ENCODE results near the gene KREMEN1. TPM values are rescaled to one million over a fixed set of nuclear protein-coding genes. Genes with fewer than 3 reads are reported as not detected.

The KREMEN1 gene
- total RNA-seq, 1 experiment from 2014 or later = 2.2 TPM

DNA sequence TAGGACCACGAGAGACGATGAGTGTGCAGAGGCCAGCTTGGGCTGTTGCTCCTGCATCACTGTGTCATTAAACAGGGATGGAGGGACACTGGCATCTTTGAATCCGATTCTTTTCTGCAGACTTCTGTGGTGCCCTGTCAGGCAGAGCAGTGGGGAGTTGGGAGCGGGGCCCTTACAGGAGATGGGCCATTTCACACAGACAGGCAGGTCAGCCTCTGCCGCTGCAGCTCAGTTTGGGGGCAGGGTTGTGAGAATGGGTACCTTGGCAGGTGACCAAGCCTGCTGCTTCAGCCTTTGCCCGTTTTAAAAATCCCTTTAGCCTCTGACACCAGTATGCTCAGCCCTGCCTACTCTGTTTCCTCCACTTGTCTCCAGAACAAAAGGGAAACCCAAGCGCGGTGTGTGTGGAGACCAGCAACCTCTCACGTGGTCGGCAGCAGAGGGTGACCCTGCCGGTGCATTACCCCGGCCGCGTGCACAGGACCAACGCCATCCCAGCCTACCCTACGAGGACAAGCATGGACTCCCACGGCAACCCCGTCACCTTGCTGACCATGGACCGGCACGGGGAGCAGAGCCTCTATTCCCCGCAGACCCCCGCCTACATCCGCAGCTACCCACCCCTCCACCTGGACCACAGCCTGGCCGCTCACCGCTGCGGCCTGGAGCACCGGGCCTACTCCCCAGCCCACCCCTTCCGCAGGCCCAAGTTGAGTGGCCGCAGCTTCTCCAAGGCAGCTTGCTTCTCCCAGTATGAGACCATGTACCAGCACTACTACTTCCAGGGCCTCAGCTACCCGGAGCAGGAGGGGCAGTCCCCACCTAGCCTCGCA is 23.8 kb upstream of the KREMEN1 start:
- CTCF ChIA-PET = no interaction called here
- ATAC-seq = no peak
- Histone ChIP-seq H3K4me3 (ENCODE audit: low read depth in 2 of 2, low read length in 2 of 2) (no peak overlapping the region), H3K9me3 (ENCODE audit: control insufficient read depth, insufficient read depth, low read depth, low read length) (no peaks in the 10 kb centered on the region), H3K27me3 (ENCODE audit: control insufficient read depth, insufficient read depth, low read length) (no peaks in the 10 kb centered on the region), H3K4me1 (ENCODE audit: control insufficient read depth, insufficient read depth, low read length) (no peaks in the 10 kb centered on the region), H3K27ac (ENCODE audit: low read length) (no peak overlapping the region), H3K36me3 (ENCODE audit: control insufficient read depth, insufficient read depth, low read length) (no peaks in the 10 kb centered on the region)
- POLR2A ChIA-PET = no interaction called here
- no peak for TF ChIP-seq SIN3A (IDR thresholded peaks at IDR 0.05; ENCODE audit: borderline replicate concordance, insufficient read depth, low read depth, low read length)
- no peak for TF ChIP-seq POLR2AphosphoS5 (IDR thresholded peaks at IDR 0.05; ENCODE audit: low read depth, low read length)
- TF ChIP-seq, protein P1, sequence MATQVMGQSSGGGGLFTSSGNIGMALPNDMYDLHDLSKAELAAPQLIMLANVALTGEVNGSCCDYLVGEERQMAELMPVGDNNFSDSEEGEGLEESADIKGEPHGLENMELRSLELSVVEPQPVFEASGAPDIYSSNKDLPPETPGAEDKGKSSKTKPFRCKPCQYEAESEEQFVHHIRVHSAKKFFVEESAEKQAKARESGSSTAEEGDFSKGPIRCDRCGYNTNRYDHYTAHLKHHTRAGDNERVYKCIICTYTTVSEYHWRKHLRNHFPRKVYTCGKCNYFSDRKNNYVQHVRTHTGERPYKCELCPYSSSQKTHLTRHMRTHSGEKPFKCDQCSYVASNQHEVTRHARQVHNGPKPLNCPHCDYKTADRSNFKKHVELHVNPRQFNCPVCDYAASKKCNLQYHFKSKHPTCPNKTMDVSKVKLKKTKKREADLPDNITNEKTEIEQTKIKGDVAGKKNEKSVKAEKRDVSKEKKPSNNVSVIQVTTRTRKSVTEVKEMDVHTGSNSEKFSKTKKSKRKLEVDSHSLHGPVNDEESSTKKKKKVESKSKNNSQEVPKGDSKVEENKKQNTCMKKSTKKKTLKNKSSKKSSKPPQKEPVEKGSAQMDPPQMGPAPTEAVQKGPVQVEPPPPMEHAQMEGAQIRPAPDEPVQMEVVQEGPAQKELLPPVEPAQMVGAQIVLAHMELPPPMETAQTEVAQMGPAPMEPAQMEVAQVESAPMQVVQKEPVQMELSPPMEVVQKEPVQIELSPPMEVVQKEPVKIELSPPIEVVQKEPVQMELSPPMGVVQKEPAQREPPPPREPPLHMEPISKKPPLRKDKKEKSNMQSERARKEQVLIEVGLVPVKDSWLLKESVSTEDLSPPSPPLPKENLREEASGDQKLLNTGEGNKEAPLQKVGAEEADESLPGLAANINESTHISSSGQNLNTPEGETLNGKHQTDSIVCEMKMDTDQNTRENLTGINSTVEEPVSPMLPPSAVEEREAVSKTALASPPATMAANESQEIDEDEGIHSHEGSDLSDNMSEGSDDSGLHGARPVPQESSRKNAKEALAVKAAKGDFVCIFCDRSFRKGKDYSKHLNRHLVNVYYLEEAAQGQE (IDR thresholded peaks at IDR 0.05; ENCODE audit: insufficient read depth in 1 of 2, low read depth in 2 of 2, low read length in 1 of 2) = no peak
- TF ChIP-seq, protein P2, sequence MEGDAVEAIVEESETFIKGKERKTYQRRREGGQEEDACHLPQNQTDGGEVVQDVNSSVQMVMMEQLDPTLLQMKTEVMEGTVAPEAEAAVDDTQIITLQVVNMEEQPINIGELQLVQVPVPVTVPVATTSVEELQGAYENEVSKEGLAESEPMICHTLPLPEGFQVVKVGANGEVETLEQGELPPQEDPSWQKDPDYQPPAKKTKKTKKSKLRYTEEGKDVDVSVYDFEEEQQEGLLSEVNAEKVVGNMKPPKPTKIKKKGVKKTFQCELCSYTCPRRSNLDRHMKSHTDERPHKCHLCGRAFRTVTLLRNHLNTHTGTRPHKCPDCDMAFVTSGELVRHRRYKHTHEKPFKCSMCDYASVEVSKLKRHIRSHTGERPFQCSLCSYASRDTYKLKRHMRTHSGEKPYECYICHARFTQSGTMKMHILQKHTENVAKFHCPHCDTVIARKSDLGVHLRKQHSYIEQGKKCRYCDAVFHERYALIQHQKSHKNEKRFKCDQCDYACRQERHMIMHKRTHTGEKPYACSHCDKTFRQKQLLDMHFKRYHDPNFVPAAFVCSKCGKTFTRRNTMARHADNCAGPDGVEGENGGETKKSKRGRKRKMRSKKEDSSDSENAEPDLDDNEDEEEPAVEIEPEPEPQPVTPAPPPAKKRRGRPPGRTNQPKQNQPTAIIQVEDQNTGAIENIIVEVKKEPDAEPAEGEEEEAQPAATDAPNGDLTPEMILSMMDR (IDR thresholded peaks at IDR 0.05) = no peak
- no peak for TF ChIP-seq TCF7L2 (IDR thresholded peaks at IDR 0.05; ENCODE audit: low read depth, low read length)
- in situ Hi-C loops (cut with HindIII; ENCODE audit: low pct_unique_long_range_greater_than_20kb, low sequenced_read_pairs) (no loop called here), intact Hi-C loops (cut with micrococcal nuclease; ENCODE audit: unreplicated experiment) (loop anchor here (10.0 kb wide), 1 partner anchor 196 kb away; no protein-coding TSS in a partner anchor)
- BruUV-seq (replicated peaks) = no TSS peak
- DNase-seq (ENCODE audit: low read depth, low spot score) = no peak

DNA sequence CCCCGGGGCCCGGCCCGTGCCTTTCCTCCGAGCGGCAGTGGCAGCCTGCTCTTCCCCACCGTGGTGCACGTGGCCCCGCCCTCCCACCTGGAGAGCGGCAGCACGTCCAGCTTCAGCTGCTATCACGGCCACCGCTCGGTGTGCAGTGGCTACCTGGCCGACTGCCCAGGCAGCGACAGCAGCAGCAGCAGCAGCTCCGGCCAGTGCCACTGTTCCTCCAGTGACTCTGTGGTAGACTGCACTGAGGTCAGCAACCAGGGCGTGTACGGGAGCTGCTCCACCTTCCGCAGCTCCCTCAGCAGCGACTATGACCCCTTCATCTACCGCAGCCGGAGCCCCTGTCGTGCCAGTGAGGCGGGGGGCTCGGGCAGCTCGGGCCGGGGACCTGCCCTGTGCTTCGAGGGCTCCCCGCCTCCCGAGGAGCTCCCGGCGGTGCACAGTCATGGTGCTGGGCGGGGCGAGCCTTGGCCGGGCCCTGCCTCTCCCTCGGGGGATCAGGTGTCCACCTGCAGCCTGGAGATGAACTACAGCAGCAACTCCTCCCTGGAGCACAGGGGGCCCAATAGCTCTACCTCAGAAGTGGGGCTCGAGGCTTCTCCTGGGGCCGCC is 23.1 kb upstream of the KREMEN1 start:
- POLR2A ChIA-PET = no interaction called here
- Histone ChIP-seq H3K4me1 (ENCODE audit: control insufficient read depth, insufficient read depth, low read length) (no peaks in the 10 kb centered on the region), H3K9me3 (ENCODE audit: control insufficient read depth, insufficient read depth, low read depth, low read length) (no peaks in the 10 kb centered on the region), H3K36me3 (ENCODE audit: control insufficient read depth, insufficient read depth, low read length) (no peaks in the 10 kb centered on the region), H3K27me3 (ENCODE audit: control insufficient read depth, insufficient read depth, low read length) (no peaks in the 10 kb centered on the region), H3K27ac (ENCODE audit: low read length) (no peak overlapping the region), H3K4me3 (ENCODE audit: low read depth in 2 of 2, low read length in 2 of 2) (no peak overlapping the region)
- BruUV-seq (replicated peaks) = no TSS peak
- CTCF ChIA-PET = no interaction called here
- DNase-seq (ENCODE audit: low read depth, low spot score) (no peak), ATAC-seq (no peak)
- in situ Hi-C loops (cut with HindIII; ENCODE audit: low pct_unique_long_range_greater_than_20kb, low sequenced_read_pairs) = no loop called here
- intact Hi-C loops (cut with micrococcal nuclease; ENCODE audit: unreplicated experiment) = loop anchor here (10.0 kb wide), 1 partner anchor 195 kb away; no protein-coding TSS in a partner anchor
- TF ChIP-seq POLR2AphosphoS5 (IDR thresholded peaks at IDR 0.05; ENCODE audit: low read depth, low read length) = no peak
- no peak for TF ChIP-seq TCF7L2 (IDR thresholded peaks at IDR 0.05; ENCODE audit: low read depth, low read length)
- TF ChIP-seq, protein P1 (IDR thresholded peaks at IDR 0.05; ENCODE audit: insufficient read depth in 1 of 2, low read depth in 2 of 2, low read length in 1 of 2) = no peak
- no peak for TF ChIP-seq SIN3A (IDR thresholded peaks at IDR 0.05; ENCODE audit: borderline replicate concordance, insufficient read depth, low read depth, low read length)
- TF ChIP-seq, protein P2 (IDR thresholded peaks at IDR 0.05) = no peak
